Fibroblast of lung (primary cell): ENCODE data around the gene CCL3.

Experiments
- EZH2 ChIP-seq: IDR thresholded peaks from 2 replicates; pipeline ENCODE4 v1.5.1; 2012; ENCODE audit warnings: low read length, control low read depth, mild to moderate bottlenecking; ENCODE audit errors: missing control alignments
- TF ChIP-seq, protein P1 (sequence below), 2 donors: IDR thresholded peaks in 1 of 2; conservative IDR thresholded peaks in 1 of 2; 1 replicate in 1 of 2; 2 replicates in 1 of 2; pipeline ENCODE4 v1.5.1; 2011 to 2012; ENCODE audit warnings: low read length in 2 of 2, control low read depth in 1 of 2, inconsistent platforms in 1 of 2, low read depth in 1 of 2, mild to moderate bottlenecking in 1 of 2

GRCh38 chr17:36130346-36130745 is 40.4 kb upstream of the CCL3 start:
- TF ChIP-seq, protein P1, sequence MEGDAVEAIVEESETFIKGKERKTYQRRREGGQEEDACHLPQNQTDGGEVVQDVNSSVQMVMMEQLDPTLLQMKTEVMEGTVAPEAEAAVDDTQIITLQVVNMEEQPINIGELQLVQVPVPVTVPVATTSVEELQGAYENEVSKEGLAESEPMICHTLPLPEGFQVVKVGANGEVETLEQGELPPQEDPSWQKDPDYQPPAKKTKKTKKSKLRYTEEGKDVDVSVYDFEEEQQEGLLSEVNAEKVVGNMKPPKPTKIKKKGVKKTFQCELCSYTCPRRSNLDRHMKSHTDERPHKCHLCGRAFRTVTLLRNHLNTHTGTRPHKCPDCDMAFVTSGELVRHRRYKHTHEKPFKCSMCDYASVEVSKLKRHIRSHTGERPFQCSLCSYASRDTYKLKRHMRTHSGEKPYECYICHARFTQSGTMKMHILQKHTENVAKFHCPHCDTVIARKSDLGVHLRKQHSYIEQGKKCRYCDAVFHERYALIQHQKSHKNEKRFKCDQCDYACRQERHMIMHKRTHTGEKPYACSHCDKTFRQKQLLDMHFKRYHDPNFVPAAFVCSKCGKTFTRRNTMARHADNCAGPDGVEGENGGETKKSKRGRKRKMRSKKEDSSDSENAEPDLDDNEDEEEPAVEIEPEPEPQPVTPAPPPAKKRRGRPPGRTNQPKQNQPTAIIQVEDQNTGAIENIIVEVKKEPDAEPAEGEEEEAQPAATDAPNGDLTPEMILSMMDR (conservative IDR thresholded peaks at IDR 0.05 in 1 of 2, IDR thresholded peaks at IDR 0.05 in 1 of 2; ENCODE audit: low read depth in 1 of 2, low read length in 2 of 2), result no peak
- TF ChIP-seq EZH2, result no peak
